Measurements from ENCODE around the gene NYNRIN. TPM values are rescaled to one million over a fixed set of nuclear protein-coding genes. Genes with fewer than 3 reads are reported as not detected.

NYNRIN gene
- total RNA-seq, 1 experiment from 2014 or later = 16.6 TPM

DNA sequence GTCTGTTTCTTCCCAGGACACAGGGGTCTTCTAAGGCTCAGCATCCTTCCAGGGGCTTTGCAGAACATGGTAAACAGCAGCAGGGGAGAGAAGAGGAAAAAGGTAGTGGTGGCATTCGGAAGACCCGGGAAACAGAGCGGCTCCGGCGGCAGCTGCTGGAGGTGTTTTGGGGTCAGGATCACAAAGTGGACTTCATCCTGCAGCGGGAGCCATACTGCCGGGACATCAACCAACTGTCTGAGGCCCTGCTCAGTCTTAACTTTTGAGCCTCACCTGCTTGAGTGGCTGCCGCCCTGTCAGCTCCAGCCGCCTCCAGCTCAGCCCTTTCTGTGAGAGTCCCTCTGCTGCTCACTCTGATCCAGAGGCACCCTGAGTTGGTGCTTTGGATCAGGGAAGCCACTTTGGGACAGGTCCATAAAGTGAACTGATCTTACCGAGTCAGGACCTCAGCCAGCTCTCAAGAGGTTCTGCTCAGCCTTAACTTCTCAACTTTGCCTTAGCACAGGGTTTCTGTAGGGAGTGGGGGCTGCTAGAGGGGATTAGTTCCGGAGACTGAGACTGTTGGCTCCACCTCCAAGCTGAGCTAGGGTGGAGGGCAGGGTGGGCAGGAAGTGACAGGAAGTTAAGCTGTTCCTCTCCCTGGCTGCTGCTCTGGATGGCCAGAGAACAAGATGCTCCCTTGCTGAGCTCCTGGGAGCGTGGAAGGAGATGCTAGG lies 38.4 kb downstream of the NYNRIN start:
- TF ChIP-seq MLX (CRISPR knock-in tag; IDR thresholded peaks at IDR 0.05) = no peak
- TF ChIP-seq, protein P1, sequence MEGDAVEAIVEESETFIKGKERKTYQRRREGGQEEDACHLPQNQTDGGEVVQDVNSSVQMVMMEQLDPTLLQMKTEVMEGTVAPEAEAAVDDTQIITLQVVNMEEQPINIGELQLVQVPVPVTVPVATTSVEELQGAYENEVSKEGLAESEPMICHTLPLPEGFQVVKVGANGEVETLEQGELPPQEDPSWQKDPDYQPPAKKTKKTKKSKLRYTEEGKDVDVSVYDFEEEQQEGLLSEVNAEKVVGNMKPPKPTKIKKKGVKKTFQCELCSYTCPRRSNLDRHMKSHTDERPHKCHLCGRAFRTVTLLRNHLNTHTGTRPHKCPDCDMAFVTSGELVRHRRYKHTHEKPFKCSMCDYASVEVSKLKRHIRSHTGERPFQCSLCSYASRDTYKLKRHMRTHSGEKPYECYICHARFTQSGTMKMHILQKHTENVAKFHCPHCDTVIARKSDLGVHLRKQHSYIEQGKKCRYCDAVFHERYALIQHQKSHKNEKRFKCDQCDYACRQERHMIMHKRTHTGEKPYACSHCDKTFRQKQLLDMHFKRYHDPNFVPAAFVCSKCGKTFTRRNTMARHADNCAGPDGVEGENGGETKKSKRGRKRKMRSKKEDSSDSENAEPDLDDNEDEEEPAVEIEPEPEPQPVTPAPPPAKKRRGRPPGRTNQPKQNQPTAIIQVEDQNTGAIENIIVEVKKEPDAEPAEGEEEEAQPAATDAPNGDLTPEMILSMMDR (IDR thresholded peaks at IDR 0.05) = 0 out of 2 replicates have a peak, but pooled peaks have one; percentile 9
- H3K27ac Mint-ChIP-seq = no peak overlapping the region
- peaks cover 35% of the 10 kb centered on the region for H3K36me3 Mint-ChIP-seq
- no peaks in the 10 kb centered on the region for H3K9me3 Mint-ChIP-seq
- DNase-seq (ENCODE audit: low spot score) (no peak), ATAC-seq (no peak)
- peaks cover 10% of the 10 kb centered on the region for H3K4me1 Mint-ChIP-seq
- H3K27me3 Mint-ChIP-seq (ENCODE audit: low read depth) = no peaks in the 10 kb centered on the region
- no peak overlapping the region for H3K4me3 Mint-ChIP-seq
- POLR2A ChIA-PET = interaction anchor here (1.1 to 2.1 kb wide), 3 partner anchors 38 to 105 kb away, joined by 3 to 7 read pairs (median 7); partner anchors contain the start of gene NYNRIN
- CTCF ChIA-PET = interaction anchor here (0.8 to 4.2 kb wide), 35 partner anchors 10 to 195 kb away, joined by 3 to 83 read pairs (median 6); partner anchors contain the start of genes ADCY4, CIDEB, DHRS1 and LTB4R2

GRCh38 chr14:24437736-24438067 lies 38.9 kb downstream of the NYNRIN start:
- CTCF ChIA-PET = interaction anchor here (1.4 to 4.2 kb wide), 14 partner anchors 13 to 138 kb away, joined by 4 to 83 read pairs (median 9); partner anchors contain the start of genes ADCY4, DHRS1, LTB4R2 and NOP9

More at GRCh38 chr14:24437736-24438067, 38.9 kb downstream of the NYNRIN start:
- Mint-ChIP-seq H3K4me3 (no peak overlapping the region), H3K4me1 (peaks cover 10% of the 10 kb centered on the region), H3K36me3 (peaks cover 35% of the 10 kb centered on the region), H3K9me3 (no peaks in the 10 kb centered on the region), H3K27ac (no peak overlapping the region), H3K27me3 (ENCODE audit: low read depth) (no peaks in the 10 kb centered on the region)
- ATAC-seq (no peak), DNase-seq (ENCODE audit: low spot score) (no peak)
- TF ChIP-seq GTF2I (CRISPR knock-in tag; conservative IDR thresholded peaks at IDR 0.05) (no peak), MYBL2 (CRISPR knock-in tag; IDR thresholded peaks at IDR 0.05) (no peak), HMGA2 (CRISPR knock-in tag; IDR thresholded peaks at IDR 0.05) (no peak), ZBTB21 (CRISPR knock-in tag; IDR thresholded peaks at IDR 0.05; ENCODE audit: borderline replicate concordance) (no peak), EMX1 (CRISPR knock-in tag; IDR thresholded peaks at IDR 0.05) (no peak), ZNF671 (CRISPR knock-in tag; IDR thresholded peaks at IDR 0.05) (no peak), IRF2 (CRISPR knock-in tag; IDR thresholded peaks at IDR 0.05; ENCODE audit: borderline replicate concordance, low read depth) (no peak), NR1H2 (CRISPR knock-in tag; IDR thresholded peaks at IDR 0.05) (no peak), RELA (CRISPR knock-in tag; IDR thresholded peaks at IDR 0.05; ENCODE audit: borderline replicate concordance) (no peak), ZNF425 (CRISPR knock-in tag; conservative IDR thresholded peaks at IDR 0.05) (no peak), ATF3 (CRISPR knock-in tag; conservative IDR thresholded peaks at IDR 0.05) (no peak), TEAD4 (CRISPR knock-in tag; IDR thresholded peaks at IDR 0.05) (no peak), ZNF138 (CRISPR knock-in tag; conservative IDR thresholded peaks at IDR 0.05) (no peak), CREM (CRISPR knock-in tag; IDR thresholded peaks at IDR 0.05) (no peak), RORB (CRISPR knock-in tag; IDR thresholded peaks at IDR 0.05) (no peak), TCF7 (CRISPR knock-in tag; IDR thresholded peaks at IDR 0.05; ENCODE audit: low read depth) (no peak)
- TF ChIP-seq, protein P2, sequence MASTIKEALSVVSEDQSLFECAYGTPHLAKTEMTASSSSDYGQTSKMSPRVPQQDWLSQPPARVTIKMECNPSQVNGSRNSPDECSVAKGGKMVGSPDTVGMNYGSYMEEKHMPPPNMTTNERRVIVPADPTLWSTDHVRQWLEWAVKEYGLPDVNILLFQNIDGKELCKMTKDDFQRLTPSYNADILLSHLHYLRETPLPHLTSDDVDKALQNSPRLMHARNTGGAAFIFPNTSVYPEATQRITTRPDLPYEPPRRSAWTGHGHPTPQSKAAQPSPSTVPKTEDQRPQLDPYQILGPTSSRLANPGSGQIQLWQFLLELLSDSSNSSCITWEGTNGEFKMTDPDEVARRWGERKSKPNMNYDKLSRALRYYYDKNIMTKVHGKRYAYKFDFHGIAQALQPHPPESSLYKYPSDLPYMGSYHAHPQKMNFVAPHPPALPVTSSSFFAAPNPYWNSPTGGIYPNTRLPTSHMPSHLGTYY (CRISPR knock-in tag; IDR thresholded peaks at IDR 0.05) = no peak
- TF ChIP-seq, protein P3, sequence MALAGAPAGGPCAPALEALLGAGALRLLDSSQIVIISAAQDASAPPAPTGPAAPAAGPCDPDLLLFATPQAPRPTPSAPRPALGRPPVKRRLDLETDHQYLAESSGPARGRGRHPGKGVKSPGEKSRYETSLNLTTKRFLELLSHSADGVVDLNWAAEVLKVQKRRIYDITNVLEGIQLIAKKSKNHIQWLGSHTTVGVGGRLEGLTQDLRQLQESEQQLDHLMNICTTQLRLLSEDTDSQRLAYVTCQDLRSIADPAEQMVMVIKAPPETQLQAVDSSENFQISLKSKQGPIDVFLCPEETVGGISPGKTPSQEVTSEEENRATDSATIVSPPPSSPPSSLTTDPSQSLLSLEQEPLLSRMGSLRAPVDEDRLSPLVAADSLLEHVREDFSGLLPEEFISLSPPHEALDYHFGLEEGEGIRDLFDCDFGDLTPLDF (CRISPR knock-in tag; IDR thresholded peaks at IDR 0.05) = no peak
- POLR2A ChIA-PET = interaction anchor here (1.1 to 2.1 kb wide), 3 partner anchors 39 to 106 kb away, joined by 3 to 7 read pairs (median 7); partner anchors contain the start of gene NYNRIN

Data from WTC11 (cell line).